Progenitor cell of endocrine pancreas (in vitro differentiated cells): ENCODE measurements around the gene CELF3. TPM values are rescaled to one million over a fixed set of nuclear protein-coding genes. Genes with fewer than 3 reads are reported as not detected.

ENCODE experiments used
- DNase-seq: peaks from one replicate; pipeline ENCODE4 v3.0.0; 2021; ENCODE audit warnings: low spot score; ENCODE audit not compliant: unreplicated experiment
- H3K27ac Mint-ChIP-seq: 2 replicates; pipeline ENCODE4 v1.8.0; 2021; ENCODE audit warnings: mild to moderate bottlenecking, moderate library complexity, mixed read lengths
- H3K27me3 Mint-ChIP-seq: 2 replicates; pipeline ENCODE4 v1.8.0; 2021; ENCODE audit warnings: mixed read lengths
- H3K36me3 Mint-ChIP-seq: 2 replicates; pipeline ENCODE4 v1.8.0; 2022; ENCODE audit warnings: mixed read lengths; ENCODE audit not compliant: insufficient read depth
- H3K4me1 Mint-ChIP-seq: 2 replicates; pipeline ENCODE4 v1.8.0; 2021; ENCODE audit warnings: low read depth, mixed read lengths
- H3K4me3 Mint-ChIP-seq: 2 replicates; pipeline ENCODE4 v1.8.0; 2021; ENCODE audit warnings: low read depth, mild to moderate bottlenecking, moderate library complexity, mixed read lengths
- H3K9me3 Mint-ChIP-seq: 2 replicates; pipeline ENCODE4 v1.8.0; 2021; ENCODE audit warnings: low read depth, mixed read lengths
- CTCF ChIP-seq: fragments of 200-600 bp; sonication (generic); IDR thresholded peaks from one replicate; pipeline ENCODE4 v1.5.0; 2021; ENCODE audit warnings: antibody characterized with exemption, mild to moderate bottlenecking; ENCODE audit not compliant: unreplicated experiment
- total RNA-seq: library from RNA; stranded (reverse); gene quantifications from 2 replicates; pipeline ENCODE4 v1.2.1, GENCODE V29; 2021

CELF3 gene
- total RNA-seq, 1 donor from 2014 or later, result 22.6 TPM

GRCh38 chr1:151715726-151716404 lies 738 bp downstream of the CELF3 start:
- DNase-seq, result no peak
- no peaks in the 10 kb centered on the region for H3K36me3 Mint-ChIP-seq
- TF ChIP-seq CTCF, result peak; percentile 52
- no peaks in the 10 kb centered on the region for H3K9me3 Mint-ChIP-seq
- H3K27me3 Mint-ChIP-seq, result peaks cover 38% of the 10 kb centered on the region
- peak overlapping the region; percentile 73 for H3K4me3 Mint-ChIP-seq
- no peak overlapping the region for H3K27ac Mint-ChIP-seq
- H3K4me1 Mint-ChIP-seq, result peaks cover 48% of the 10 kb centered on the region

- Mint-ChIP-seq H3K36me3 (no peaks in the 10 kb centered on the region), H3K27me3 (peaks cover 30% of the 10 kb centered on the region), H3K4me3 (peak overlapping the region; percentile 73), H3K27ac (peak overlapping the region; percentile 12), H3K4me1 (peaks cover 44% of the 10 kb centered on the region), H3K9me3 (no peaks in the 10 kb centered on the region)
- no peak for TF ChIP-seq CTCF
- no peak for DNase-seq
These were observed 1.5 kb downstream of the CELF3 start for GRCh38 chr1:151714820-151715725.

- no peak for DNase-seq
- no peak for TF ChIP-seq CTCF
- H3K4me3 Mint-ChIP-seq, result no peak overlapping the region
- H3K4me1 Mint-ChIP-seq, result peaks cover 44% of the 10 kb centered on the region
- no peaks in the 10 kb centered on the region for H3K36me3 Mint-ChIP-seq
- H3K27ac Mint-ChIP-seq, result no peak overlapping the region
- H3K9me3 Mint-ChIP-seq, result no peaks in the 10 kb centered on the region
- H3K27me3 Mint-ChIP-seq, result peaks cover 21% of the 10 kb centered on the region
These were observed 2.7 kb downstream of the CELF3 start for GRCh38 chr1:151713874-151714273.

- Mint-ChIP-seq H3K36me3 (no peaks in the 10 kb centered on the region), H3K27me3 (peaks cover 13% of the 10 kb centered on the region), H3K27ac (no peak overlapping the region), H3K4me1 (peaks cover 44% of the 10 kb centered on the region), H3K9me3 (no peaks in the 10 kb centered on the region), H3K4me3 (no peak overlapping the region)
- TF ChIP-seq CTCF, result no peak
- no peak for DNase-seq
These were observed 3.6 kb downstream of the CELF3 start for GRCh38 chr1:151713044-151713443.

- DNase-seq, result no peak
- no peaks in the 10 kb centered on the region for H3K36me3 Mint-ChIP-seq
- no peaks in the 10 kb centered on the region for H3K9me3 Mint-ChIP-seq
- H3K4me3 Mint-ChIP-seq, result no peak overlapping the region
- H3K27me3 Mint-ChIP-seq, result peaks cover 3% of the 10 kb centered on the region
- H3K27ac Mint-ChIP-seq, result peak overlapping the region; percentile 49
- peaks cover 36% of the 10 kb centered on the region for H3K4me1 Mint-ChIP-seq
- TF ChIP-seq CTCF, result no peak
These were observed 4.7 kb downstream of the CELF3 start for GRCh38 chr1:151711951-151712350.
